ENCODE measurements around the gene YPEL5. TPM values are rescaled to one million over a fixed set of nuclear protein-coding genes. Genes with fewer than 3 reads are reported as not detected.

The YPEL5 gene
- polyA plus RNA-seq, 1 of the 3 experiments (the other 2 are of a cell fraction): 60.5 TPM

DNA sequence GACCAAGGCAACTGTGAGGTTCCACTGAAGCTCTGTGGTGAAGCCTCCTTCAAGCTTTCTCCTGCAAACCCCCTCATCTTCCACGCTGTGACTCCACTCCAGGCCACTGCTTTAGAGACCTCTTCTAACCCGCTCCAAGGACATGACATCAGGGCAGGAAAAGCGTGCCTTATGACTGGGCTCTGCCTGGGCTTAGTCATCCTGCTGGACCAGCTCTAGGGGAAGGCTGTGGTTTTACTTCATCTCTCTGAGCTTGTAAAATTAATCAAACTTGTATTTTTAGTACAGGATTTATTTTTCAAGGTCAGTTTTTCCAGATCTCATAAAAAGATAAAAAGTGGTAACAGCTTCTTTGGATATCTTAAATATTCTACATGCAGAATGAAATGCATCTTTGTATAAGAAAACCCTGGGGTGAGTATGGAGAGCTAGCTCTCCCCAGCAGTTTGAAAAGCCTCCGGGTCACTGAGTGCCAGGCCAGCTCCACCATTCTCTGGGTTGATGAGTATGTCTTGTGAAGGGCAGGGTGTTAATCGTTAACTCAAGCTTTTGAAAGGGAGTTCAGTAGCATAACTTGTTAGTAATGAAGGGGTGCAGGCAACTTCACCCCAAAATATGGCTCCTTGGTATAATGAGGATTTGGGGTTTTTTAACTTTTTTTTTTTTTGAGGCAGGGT is 33.1 kb upstream of the YPEL5 start (continued):
- TF ChIP-seq, protein P1, sequence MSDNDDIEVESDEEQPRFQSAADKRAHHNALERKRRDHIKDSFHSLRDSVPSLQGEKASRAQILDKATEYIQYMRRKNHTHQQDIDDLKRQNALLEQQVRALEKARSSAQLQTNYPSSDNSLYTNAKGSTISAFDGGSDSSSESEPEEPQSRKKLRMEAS (IDR thresholded peaks at IDR 0.05; ENCODE audit: low read depth): peak; percentile 95
- TF ChIP-seq, protein P2, sequence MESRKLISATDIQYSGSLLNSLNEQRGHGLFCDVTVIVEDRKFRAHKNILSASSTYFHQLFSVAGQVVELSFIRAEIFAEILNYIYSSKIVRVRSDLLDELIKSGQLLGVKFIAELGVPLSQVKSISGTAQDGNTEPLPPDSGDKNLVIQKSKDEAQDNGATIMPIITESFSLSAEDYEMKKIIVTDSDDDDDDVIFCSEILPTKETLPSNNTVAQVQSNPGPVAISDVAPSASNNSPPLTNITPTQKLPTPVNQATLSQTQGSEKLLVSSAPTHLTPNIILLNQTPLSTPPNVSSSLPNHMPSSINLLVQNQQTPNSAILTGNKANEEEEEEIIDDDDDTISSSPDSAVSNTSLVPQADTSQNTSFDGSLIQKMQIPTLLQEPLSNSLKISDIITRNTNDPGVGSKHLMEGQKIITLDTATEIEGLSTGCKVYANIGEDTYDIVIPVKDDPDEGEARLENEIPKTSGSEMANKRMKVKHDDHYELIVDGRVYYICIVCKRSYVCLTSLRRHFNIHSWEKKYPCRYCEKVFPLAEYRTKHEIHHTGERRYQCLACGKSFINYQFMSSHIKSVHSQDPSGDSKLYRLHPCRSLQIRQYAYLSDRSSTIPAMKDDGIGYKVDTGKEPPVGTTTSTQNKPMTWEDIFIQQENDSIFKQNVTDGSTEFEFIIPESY (IDR thresholded peaks at IDR 0.05; ENCODE audit: borderline replicate concordance, low read depth): peak; percentile 75; the same call in 1 of the 2 replicates
- TF ChIP-seq SIN3A (IDR thresholded peaks at IDR 0.05; ENCODE audit: borderline replicate concordance, low read depth, low read length) (peak; percentile 42; the same call in 1 of the 2 replicates), RFX5 (IDR thresholded peaks at IDR 0.05; ENCODE audit: low read length) (no peak), POLR2AphosphoS5 (IDR thresholded peaks at IDR 0.05; ENCODE audit: low read depth, low read length) (peak; percentile 79; the same call in 1 of the 2 replicates), TCF12 (IDR thresholded peaks at IDR 0.05) (peak; percentile 97), EZH2phosphoT487 (IDR thresholded peaks at IDR 0.05; ENCODE audit: borderline replicate concordance, low read depth) (no peak), JUND (IDR thresholded peaks at IDR 0.05) (peak; percentile 98), MXI1 (IDR thresholded peaks at IDR 0.05; ENCODE audit: low read depth, low read length) (no peak)

DNA sequence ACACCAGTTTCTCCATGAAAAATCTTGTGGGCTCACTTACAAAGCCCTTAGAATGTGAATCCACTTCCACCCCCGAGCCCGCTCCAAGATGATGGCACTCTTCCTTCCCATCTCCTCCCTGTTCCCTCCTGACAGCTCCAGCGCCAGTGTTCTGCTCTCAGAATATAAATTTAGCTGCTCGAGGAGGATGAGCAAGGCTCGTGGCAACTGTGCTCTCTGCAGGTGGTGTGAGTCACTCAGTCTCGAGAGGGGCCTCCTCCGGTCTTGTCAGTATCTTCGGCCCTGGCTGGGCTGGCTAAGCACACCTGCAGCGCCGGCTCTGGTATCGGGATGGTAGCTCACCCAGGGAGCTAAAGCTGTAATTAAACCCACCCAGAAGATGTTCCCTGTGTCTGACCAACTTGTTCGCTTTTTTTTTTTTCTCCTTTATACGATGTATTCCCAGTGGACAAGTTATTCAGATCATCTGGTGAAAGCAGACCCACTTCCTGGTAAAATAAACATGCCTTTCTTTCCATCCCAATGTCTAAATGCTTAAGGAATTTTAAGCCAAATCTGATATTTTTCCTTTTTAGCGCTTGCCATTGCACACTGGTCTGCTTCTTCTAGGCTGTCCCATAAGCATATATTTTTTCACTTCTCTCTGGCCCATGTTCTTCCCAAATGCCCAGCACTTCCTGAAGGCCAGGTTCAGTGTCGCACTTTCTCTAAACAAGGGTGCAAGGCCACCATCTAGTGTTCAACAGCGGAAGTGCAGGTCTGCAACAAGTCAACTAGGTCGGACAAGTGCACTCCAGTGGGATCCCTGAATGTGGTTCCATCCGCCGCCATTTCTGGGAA is 31.4 kb upstream of the YPEL5 start:
- Histone ChIP-seq H4K20me1 (ENCODE audit: insufficient read depth) (no peaks in the 10 kb centered on the region), H3K79me2 (ENCODE audit: insufficient read depth) (no peaks in the 10 kb centered on the region), H3K27me3 (ENCODE audit: insufficient read depth) (no peaks in the 10 kb centered on the region), H3K4me1 (ENCODE audit: control insufficient read depth in 1 of 2, insufficient read depth in 2 of 2, low read depth in 1 of 2, low read length in 1 of 2) (peaks cover 4 to 26% of the 10 kb centered on the region in 2 experiments; a peak in 3 of 4 replicates), H3K9me3 (no peaks in the 10 kb centered on the region), H3F3A (replicated peaks; ENCODE audit: insufficient read depth) (peaks cover 30% of the 10 kb centered on the region), H3K4me3 (ENCODE audit: low read depth in 2 of 2, low read length in 1 of 2) (peak overlapping the region in 1 of 2 experiments; percentile 7; a peak in 1 of 4 replicates), H2AFZ (ENCODE audit: low read depth) (peak overlapping the region; percentile 10), H3K9ac (peak overlapping the region; percentile 41), H3K27ac (ENCODE audit: low read depth in 2 of 2, low read length in 1 of 2) (peak overlapping the region in 1 of 2 experiments; percentile 85; a peak in 3 of 4 replicates), H3K36me3 (replicated peaks in 1 of 2; ENCODE audit: control insufficient read depth in 1 of 2, insufficient read depth in 2 of 2, low read length in 1 of 2) (no peaks in the 10 kb centered on the region), H3K4me2 (peak overlapping the region; percentile 61), H3K9me2 (no peaks in the 10 kb centered on the region)
- 20% methylated on average over 19 of the region's 19 CpGs for WGBS (ENCODE audit: low lambda C conversion rate)
- peak; percentile 86 for DNase-seq
- ChIA-PET CTCF (interaction anchor here (0.6 to 7.5 kb wide), 43 partner anchors 8 to 1733 kb away, joined by 3 to 104 read pairs (median 4); no protein-coding TSS in a partner anchor), POLR2A (no interaction called here)
- TF ChIP-seq NFIC (IDR thresholded peaks at IDR 0.05; ENCODE audit: borderline replicate concordance) (peak; percentile 79), TAF1 (IDR thresholded peaks at IDR 0.05; ENCODE audit: borderline replicate concordance, low read depth, low read length) (no peak), MEF2A (IDR thresholded peaks at IDR 0.05; ENCODE audit: borderline replicate concordance, low read depth) (peak; percentile 86), RCOR1 (IDR thresholded peaks at IDR 0.05; ENCODE audit: low read length) (peak; percentile 69), YY1 (IDR thresholded peaks at IDR 0.05; ENCODE audit: low read depth) (0 out of 2 replicates have a peak, but pooled peaks have one; percentile 37), FOSL2 (IDR thresholded peaks at IDR 0.05; ENCODE audit: borderline replicate concordance, low read depth) (peak; percentile 93), NRF1 (IDR thresholded peaks at IDR 0.05; ENCODE audit: low read depth, low read length) (no peak), TEAD4 (IDR thresholded peaks at IDR 0.05; ENCODE audit: borderline replicate concordance, insufficient read depth) (peak; percentile 69), JUND (IDR thresholded peaks at IDR 0.05) (peak; percentile 90), TCF12 (IDR thresholded peaks at IDR 0.05) (peak; percentile 92), MXI1 (IDR thresholded peaks at IDR 0.05; ENCODE audit: low read depth, low read length) (no peak; the same call in 1 of the 2 replicates)
- TF ChIP-seq, protein P3, sequence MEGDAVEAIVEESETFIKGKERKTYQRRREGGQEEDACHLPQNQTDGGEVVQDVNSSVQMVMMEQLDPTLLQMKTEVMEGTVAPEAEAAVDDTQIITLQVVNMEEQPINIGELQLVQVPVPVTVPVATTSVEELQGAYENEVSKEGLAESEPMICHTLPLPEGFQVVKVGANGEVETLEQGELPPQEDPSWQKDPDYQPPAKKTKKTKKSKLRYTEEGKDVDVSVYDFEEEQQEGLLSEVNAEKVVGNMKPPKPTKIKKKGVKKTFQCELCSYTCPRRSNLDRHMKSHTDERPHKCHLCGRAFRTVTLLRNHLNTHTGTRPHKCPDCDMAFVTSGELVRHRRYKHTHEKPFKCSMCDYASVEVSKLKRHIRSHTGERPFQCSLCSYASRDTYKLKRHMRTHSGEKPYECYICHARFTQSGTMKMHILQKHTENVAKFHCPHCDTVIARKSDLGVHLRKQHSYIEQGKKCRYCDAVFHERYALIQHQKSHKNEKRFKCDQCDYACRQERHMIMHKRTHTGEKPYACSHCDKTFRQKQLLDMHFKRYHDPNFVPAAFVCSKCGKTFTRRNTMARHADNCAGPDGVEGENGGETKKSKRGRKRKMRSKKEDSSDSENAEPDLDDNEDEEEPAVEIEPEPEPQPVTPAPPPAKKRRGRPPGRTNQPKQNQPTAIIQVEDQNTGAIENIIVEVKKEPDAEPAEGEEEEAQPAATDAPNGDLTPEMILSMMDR (IDR thresholded peaks at IDR 0.05): peak; percentile 100
- TF ChIP-seq, protein P4, sequence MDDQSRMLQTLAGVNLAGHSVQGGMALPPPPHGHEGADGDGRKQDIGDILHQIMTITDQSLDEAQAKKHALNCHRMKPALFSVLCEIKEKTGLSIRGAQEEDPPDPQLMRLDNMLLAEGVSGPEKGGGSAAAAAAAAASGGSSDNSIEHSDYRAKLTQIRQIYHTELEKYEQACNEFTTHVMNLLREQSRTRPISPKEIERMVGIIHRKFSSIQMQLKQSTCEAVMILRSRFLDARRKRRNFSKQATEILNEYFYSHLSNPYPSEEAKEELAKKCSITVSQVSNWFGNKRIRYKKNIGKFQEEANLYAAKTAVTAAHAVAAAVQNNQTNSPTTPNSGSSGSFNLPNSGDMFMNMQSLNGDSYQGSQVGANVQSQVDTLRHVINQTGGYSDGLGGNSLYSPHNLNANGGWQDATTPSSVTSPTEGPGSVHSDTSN (IDR thresholded peaks at IDR 0.05): peak; percentile 91
- TF ChIP-seq, protein P5, sequence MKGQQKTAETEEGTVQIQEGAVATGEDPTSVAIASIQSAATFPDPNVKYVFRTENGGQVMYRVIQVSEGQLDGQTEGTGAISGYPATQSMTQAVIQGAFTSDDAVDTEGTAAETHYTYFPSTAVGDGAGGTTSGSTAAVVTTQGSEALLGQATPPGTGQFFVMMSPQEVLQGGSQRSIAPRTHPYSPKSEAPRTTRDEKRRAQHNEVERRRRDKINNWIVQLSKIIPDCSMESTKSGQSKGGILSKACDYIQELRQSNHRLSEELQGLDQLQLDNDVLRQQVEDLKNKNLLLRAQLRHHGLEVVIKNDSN (IDR thresholded peaks at IDR 0.05; ENCODE audit: borderline replicate concordance, low read depth): no peak
- TF ChIP-seq, protein P1 (IDR thresholded peaks at IDR 0.05; ENCODE audit: low read depth): peak; percentile 98

Data from SK-N-SH (cell line).